Right renal pelvis (tissue), 4 donors: ENCODE results near the gene PRDM1. TPM values are rescaled to one million over a fixed set of nuclear protein-coding genes. Genes with fewer than 3 reads are reported as not detected.

Experiments used
- DNase-seq, 4 donors: peaks; one replicate each; pipeline ENCODE4 v3.0.0-alpha.2; 2013; ENCODE audit warnings: low read depth in 4 of 4, low spot score in 3 of 4, missing footprints in 1 of 4
- polyA plus RNA-seq, 4 donors: library from polyadenylated mRNA; unstranded; fragments of 120-200 nt; gene quantifications; one replicate each; pipeline ENCODE4 v1.2.1, GENCODE V29; 2013; ENCODE audit not compliant: insufficient read length in 4 of 4

PRDM1 gene
- polyA plus RNA-seq, 4 donors = 2.3 to 3.9 (median 3.5) TPM

DNA sequence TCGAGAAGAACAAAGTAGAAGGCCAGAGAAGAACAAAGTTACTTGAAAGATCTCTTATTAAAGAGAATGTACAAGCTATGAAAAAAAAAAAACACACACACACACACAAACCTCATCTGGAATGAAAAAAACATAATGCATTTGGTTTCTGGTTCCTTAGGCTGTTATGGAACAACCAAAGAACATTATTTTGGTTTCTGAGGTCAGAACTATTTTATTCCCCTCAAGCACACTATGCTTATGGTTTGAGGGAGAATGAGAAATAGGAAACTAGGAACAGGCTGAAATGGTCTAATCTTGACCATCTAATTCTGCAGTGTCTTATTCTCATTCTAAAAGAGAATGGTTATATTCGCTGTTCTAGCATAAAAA lies 8.8 kb downstream of the PRDM1 start:
- no peak for DNase-seq

DNA sequence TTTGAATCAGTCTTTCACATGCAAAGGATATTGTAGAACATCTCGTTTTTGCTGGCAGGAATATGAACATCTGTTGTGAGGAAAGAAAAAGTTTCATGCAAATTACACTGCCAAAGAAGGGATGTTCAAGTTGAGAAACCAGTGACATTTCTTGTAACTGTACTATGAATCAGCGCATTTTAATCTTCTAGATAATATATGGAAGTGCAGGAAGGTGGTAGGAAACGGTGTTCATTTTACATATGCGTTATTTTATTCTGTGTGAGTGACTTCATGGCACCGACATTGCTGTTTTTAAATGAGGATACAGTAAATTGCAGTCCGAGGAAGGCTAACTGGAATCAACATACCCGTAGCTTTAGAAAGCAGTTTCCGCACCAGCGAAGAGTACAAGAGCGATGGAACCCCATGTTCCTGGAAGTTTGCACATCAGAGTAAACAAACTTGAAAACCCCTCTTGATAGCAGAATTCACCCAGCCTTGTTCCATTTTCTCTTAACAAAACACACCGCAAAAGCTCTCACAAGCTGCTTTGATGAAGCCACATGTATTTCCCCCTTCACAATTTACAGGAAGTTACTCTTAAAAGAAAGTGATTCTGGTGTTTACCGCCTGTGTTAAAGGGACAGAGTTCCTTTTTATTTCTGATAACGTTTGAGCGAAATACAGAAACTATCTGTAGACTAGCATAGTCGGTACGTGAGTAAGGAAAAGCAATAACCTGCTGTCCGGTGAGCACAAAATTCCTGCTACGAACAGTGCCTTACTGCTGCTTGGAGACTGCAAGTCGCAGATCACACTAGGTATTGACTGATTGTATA lies 11.5 kb downstream of the PRDM1 start:
- DNase-seq = no peak

DNA sequence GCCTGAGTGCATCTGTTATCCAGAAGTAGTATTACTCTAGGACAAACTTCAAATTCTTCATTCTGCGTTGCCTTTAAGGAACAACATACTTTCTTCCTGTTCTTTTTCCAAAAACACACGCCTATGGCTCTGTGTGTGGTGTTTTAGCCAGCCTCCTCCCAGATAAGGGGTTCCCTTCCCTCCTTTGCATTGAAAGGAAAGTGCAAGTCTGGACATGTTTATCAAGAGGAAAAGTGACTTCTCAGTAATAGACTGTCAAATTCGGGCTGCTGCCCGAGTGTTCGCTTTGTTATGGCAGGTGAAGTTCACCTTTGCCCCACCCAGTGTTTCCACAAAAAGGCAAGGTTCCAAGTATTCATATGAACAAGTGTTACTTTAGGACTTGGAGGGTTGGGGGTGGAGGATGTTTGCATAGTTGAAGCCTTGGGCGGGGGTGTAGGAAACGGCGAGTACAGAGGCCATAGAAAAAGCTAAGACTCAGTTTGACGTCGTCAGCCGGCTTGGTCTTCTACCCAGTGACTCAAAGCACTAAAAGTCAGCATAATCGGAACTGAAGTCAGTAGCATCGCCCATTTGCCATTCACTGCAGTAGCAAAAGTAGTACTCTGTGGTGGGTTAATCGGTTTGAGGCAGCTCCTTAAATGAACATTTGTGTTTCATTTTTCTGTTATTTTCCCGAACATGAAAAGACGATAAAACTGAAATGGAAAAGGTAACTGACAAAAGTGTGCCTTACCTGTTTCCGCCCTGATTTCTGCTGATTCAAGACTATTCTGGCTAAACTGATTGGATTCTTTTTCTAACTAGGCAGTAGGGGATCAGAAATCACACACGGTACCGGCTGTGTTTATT lies 12.5 kb downstream of the PRDM1 start:
- no peak for DNase-seq

DNA sequence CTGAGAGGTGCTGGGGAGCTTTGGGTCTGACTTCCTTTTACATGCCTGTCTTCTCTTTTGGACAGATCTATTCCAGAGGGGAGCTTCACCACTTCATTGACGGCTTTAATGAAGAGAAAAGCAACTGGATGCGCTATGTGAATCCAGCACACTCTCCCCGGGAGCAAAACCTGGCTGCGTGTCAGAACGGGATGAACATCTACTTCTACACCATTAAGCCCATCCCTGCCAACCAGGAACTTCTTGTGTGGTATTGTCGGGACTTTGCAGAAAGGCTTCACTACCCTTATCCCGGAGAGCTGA lies 13.1 kb downstream of the PRDM1 start:
- no peak for DNase-seq

DNA sequence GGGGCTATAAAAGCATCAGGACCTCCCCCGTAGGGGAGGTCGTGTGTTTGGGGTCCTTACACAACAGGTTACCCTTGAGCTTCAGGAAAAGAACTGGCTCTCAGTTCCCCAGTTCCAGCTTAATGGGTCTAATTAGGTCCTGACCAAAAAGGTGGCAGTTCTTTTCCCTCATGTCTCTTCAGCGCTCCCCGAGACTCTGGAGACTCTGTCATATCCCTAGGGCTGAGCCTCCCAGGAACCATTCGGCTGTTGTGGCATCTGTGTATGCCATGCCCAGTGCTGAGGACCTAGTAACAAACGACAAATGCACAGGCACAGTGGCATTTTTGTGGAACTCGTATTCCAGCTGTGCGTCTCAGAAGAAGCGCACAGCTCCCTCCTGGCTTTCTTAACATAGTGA lies 14.6 kb downstream of the PRDM1 start:
- no peak for DNase-seq

DNA sequence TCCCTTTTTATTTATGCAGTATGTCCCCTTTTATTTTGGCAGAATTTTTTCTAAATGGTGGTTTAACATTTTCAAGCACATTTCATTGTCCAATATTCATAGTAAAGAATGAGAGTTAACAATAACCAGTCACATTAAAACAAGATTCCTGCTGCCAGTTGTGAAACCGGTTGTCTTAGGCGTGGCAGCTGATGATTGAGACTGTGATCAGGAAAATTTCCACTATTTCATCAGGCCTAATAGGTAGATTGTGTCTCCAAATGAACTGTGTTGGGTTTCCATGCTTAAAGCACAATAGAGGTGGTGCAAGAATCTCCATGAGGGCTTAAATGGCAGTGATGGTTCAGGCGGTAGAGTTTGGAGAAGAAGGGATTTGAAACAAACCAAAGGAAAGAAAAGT lies 15.3 kb downstream of the PRDM1 start:
- no peak for DNase-seq

DNA sequence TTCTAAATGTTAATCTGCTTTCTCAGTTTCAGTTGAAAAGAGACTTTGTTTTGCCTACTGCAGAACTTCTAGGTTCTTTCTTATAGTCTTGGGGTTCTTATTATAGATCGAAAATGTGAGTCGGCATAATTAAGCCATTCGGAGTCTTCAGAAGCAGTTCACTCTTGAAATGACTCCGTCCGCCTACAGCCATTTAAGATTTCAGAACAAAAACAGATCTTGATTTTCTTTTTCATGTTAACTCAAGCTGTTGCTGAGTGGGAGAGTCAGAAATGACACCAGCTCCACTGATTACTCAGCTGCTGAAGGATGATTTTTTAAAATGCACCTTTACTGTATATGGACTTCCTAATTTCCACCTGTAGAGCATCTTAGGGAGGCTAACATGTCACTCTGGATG lies 15.9 kb downstream of the PRDM1 start:
- DNase-seq = no peak

DNA sequence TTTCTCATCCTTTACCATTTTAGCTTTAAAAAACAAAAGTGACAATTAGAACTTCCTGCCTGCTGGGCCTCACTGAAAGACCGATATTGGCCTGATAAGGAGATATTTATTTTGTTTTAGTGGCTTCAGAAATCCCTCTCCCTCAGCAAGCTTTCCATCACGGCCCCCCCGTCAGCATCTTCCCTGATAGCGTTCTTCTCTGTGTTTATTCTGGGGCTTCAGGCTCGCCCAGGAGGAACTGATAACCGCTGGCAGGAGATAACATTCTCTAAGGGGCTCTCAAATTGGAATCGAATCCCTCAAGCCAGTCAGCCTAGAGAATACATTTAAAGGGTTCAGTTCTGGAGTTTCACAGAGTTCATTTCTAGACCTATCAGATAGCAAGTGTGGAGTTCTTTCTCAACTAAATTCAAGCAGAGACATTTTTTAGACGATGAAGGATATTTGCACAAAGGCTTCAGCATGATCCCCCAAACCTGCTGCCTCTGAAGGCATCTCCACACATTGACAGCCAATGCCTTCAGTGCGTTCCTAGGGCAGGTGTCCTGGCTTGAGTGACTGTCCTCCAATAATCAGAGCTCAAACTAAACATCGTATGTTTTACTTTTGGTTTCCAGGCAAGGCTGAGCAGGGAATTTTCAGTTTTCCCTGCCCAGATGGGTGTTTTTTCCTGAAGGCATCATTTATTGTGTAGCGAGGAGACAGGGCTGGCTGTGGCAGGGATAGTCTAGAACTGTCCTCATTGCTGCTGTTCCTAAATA lies 17.0 kb downstream of the PRDM1 start:
- no peak for DNase-seq

DNA sequence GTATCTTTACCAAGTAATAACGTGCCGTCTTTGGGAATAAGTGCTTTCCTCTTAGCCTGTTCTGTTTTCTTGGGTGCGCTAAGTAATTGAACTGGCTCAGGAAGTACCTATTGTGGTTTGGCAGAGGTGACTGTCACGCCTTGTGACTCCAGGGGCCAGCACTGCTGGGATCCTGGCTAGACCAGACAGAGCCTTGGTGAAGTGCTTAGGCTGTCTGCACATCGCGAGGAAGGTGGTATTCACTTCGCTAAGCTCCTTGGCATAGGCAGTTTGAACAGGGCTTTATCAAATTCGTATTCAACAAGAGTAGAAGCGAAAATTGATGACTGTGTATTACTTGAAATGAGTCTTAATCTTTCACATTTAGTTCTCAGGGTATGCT lies 17.6 kb downstream of the PRDM1 start:
- no peak for DNase-seq

DNA sequence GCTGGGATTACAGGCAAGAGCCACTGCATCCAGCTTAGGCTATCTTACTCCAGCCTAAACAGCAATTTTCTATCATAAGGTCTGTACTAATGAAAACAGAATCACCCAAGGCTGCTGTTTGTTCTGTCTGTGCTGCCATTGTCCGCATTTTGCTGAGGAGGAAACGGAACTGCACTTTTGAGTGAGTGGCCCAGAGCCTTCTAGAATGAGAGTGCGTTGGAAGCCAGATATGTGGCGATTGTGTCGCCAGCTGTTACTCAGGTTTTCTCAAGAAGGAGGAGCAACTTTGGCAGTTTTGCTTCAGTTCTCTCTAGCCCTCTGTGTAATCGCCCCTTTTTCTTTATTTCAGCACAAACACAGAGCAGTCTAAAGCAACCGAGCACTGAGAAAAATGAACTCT lies 18.3 kb downstream of the PRDM1 start:
- DNase-seq = no peak

DNA sequence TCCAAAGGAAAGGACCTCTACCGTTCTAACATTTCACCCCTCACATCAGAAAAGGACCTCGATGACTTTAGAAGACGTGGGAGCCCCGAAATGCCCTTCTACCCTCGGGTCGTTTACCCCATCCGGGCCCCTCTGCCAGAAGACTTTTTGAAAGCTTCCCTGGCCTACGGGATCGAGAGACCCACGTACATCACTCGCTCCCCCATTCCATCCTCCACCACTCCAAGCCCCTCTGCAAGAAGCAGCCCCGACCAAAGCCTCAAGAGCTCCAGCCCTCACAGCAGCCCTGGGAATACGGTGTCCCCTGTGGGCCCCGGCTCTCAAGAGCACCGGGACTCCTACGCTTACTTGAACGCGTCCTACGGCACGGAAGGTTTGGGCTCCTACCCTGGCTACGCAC lies 18.8 kb downstream of the PRDM1 start:
- DNase-seq = no peak

DNA sequence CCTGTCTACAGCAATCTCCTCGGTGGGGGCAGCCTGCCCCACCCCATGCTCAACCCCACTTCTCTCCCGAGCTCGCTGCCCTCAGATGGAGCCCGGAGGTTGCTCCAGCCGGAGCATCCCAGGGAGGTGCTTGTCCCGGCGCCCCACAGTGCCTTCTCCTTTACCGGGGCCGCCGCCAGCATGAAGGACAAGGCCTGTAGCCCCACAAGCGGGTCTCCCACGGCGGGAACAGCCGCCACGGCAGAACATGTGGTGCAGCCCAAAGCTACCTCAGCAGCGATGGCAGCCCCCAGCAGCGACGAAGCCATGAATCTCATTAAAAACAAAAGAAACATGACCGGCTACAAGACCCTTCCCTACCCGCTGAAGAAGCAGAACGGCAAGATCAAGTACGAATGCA lies 19.4 kb downstream of the PRDM1 start:
- no peak for DNase-seq

DNA sequence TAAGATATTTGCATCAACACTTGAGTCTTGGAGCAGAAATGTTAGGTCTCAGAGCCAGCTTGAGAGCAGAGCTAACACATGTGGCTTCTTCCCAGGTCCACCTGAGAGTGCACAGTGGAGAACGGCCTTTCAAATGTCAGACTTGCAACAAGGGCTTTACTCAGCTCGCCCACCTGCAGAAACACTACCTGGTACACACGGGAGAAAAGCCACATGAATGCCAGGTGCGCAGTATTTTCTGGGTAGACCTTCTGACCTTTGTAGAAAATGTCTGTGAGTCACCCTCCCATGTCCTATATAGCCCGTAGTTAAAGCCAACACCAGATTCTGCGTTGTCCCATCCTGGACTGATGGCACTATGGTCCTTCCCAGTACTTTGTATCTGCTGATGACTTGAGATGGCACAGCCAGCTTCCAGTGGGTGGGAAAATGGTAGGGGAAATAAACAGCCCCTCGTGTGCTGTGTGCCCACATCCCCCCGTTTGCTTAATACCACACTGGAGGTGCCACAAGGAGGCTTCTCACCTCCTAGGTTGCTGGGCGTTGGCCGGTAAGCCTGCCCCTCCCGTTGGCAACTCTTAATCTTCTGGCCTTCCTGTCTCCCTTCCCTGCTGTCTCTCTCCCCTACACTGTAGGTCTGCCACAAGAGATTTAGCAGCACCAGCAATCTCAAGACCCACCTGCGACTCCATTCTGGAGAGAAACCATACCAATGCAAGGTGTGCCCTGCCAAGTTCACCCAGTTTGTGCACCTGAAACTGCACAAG lies 20.3 kb downstream of the PRDM1 start:
- DNase-seq = no peak

DNA sequence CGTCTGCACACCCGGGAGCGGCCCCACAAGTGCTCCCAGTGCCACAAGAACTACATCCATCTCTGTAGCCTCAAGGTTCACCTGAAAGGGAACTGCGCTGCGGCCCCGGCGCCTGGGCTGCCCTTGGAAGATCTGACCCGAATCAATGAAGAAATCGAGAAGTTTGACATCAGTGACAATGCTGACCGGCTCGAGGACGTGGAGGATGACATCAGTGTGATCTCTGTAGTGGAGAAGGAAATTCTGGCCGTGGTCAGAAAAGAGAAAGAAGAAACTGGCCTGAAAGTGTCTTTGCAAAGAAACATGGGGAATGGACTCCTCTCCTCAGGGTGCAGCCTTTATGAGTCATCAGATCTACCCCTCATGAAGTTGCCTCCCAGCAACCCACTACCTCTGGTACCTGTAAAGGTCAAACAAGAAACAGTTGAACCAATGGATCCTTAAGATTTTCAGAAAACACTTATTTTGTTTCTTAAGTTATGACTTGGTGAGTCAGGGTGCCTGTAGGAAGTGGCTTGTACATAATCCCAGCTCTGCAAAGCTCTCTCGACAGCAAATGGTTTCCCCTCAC lies 21.0 kb downstream of the PRDM1 start:
- DNase-seq = no peak

DNA sequence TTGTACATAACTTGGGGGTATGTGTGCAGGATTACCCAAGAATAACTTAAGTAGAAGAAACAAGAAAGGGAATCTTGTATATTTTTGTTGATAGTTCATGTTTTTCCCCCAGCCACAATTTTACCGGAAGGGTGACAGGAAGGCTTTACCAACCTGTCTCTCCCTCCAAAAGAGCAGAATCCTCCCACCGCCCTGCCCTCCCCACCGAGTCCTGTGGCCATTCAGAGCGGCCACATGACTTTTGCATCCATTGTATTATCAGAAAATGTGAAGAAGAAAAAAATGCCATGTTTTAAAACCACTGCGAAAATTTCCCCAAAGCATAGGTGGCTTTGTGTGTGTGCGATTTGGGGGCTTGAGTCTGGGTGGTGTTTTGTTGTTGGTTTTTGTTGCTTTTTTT lies 22.0 kb downstream of the PRDM1 start:
- no peak for DNase-seq

DNA sequence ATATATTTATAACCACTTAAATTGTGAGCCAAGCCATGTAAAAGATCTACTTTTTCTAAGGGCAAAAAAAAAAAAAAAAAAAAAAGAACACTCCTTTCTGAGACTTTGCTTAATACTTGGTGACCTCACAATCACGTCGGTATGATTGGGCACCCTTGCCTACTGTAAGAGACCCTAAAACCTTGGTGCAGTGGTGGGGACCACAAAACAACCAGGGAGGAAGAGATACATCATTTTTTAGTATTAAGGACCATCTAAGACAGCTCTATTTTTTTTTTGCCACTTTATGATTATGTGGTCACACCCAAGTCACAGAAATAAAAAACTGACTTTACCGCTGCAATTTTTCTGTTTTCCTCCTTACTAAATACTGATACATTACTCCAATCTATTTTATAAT lies 22.9 kb downstream of the PRDM1 start:
- no peak for DNase-seq

DNA sequence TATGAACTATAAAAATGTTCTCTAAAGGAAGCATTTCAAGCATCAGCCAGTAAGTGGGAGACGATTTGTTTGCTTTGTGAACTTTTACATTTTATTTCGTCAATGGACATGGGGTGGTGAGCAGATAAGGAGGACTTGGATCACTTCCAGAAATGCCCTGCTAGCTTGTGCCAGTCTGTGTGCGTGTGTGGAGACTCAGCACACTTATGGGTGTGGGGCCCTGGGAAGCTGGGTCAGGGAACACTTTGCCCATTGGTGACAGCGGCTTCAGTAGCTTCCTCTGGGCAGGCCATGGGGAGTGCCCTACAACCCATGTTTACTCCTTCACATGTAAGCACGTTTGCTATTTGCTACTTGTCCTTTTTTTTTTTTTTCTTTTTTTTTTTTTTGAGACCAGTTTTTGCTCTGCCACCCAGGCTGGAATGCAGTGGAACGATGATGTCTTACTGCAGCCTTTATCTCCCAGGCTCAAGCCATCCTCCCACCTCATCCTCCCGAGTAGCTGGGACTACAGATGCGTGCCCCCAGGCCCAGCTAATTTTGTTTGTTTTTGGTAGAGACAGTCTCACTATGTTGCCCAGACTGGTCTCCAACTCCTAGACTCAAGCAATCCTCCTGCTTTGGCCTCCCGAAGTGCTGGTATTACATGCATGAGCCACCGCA lies 24.2 kb downstream of the PRDM1 start:
- DNase-seq = no peak

DNA sequence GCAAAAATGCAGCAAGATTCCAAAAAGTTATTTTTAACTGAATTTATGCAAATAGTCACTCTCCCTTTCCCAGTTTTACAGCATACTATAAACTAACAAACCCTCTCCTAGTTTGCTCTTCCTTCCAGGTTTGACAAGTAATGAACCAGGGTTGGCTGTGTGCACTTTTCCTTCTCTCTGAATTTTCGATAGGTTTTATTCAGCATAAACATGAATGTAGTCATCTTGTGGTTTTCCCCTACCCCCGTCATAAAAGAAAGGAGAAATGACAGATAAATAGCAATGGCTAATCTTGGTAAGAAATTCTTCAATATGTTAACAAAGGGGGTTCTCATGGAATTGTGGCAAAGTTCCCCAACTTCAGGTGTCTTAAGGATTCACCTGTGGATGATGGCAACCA lies 26.3 kb downstream of the PRDM1 start:
- no peak for DNase-seq

DNA sequence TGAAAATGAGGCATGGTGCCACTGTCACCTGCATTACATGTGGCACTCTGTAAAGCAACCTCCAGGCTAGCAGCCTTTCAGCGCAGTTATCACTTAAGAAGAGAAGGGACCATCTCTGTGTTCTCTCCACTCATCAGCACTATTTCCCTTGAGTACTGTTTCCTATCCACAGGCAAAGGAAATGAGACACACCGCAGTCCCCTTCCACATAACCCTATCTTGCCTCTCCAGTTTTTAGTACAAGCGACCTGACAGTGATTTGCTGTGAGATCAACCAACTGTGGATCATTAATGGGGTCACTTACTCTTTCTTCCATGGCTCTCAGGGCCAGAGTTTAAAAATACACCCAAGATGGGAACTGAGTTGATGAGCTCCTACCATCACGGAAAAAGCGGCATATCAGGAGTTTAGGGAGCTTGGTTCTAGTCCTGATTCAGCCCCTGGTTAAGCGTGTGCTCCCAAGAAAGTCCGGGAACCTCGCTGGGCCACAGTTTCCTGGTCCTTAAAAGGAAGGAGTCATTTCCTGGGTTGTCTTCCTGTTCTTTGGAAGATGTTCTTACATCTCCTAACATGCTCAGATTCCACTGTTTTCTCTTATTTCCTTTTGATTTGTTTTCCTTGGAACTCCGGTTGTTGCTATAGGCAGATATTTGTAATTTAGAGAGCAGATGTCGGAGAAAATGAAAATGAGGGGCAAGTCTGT lies 27.3 kb downstream of the PRDM1 start:
- no peak for DNase-seq
